SK-N-SH treated with all-trans-retinoic acid at 6 μM for 48 hours (cell line): ENCODE results near the gene SAE1.

Source experiments
- BACH2 ChIP-seq: fragments of 250-450 bp; sonication (Bioruptor Pico); IDR thresholded peaks from 2 replicates; pipeline ENCODE4 v1.9.0; 2021; ENCODE audit warnings: mild to moderate bottlenecking, borderline replicate concordance
- GLIS3 ChIP-seq: fragments of 250-450 bp; sonication (Bioruptor Pico); IDR thresholded peaks from 2 replicates; pipeline ENCODE4 v1.5.0; 2020; ENCODE audit warnings: mild to moderate bottlenecking, moderate library complexity
- OSR1 ChIP-seq: fragments of 250-450 bp; sonication (Bioruptor Pico); IDR thresholded peaks from 2 replicates; pipeline ENCODE4 v1.8.0; 2022; ENCODE audit warnings: moderate library complexity, mild to moderate bottlenecking, inconsistent platforms
- RARB ChIP-seq: fragments of 250-450 bp; sonication (Bioruptor Pico); IDR thresholded peaks from 2 replicates; pipeline ENCODE4 v1.8.0; 2021; ENCODE audit warnings: mild to moderate bottlenecking, moderate library complexity
- TCF4 ChIP-seq: fragments of 250-450 bp; sonication (Bioruptor Pico); IDR thresholded peaks from 2 replicates; pipeline ENCODE4 v1.8.0; 2021; ENCODE audit warnings: mild to moderate bottlenecking, moderate library complexity, borderline replicate concordance

- no peak for TF ChIP-seq BACH2 (CRISPR knock-in tag)
- TF ChIP-seq RARB (CRISPR knock-in tag) = no peak
- no peak for TF ChIP-seq OSR1
- TF ChIP-seq GLIS3 (CRISPR knock-in tag) = no peak
- no peak for TF ChIP-seq TCF4 (CRISPR knock-in tag)
Measured at GRCh38 chr19:47230921-47231214, 100.2 kb downstream of the SAE1 start, which contains the start of gene BBC3.
